ENCODE data around the gene ODF4.

Gene ODF4

GRCh38 chr17:8350339-8350738 lies 10.7 kb downstream of the ODF4 start:
- no peak for DNase-seq (ENCODE audit: extremely low spot score)
- POLR2A ChIA-PET = no interaction called here
- CTCF ChIA-PET = no interaction called here
- no peak for TF ChIP-seq CTCF (IDR thresholded peaks at IDR 0.05; ENCODE audit: control extremely low read depth, extremely low read depth, low read depth, missing control alignments)

GRCh38 chr17:8353736-8354135 lies 14.1 kb downstream of the ODF4 start:
- ChIA-PET CTCF (interaction anchor here (1.1 to 1.6 kb wide), 2 partner anchors 18 to 30 kb away, joined by 3 to 5 read pairs; no protein-coding TSS in a partner anchor), POLR2A (no interaction called here)
- DNase-seq (ENCODE audit: extremely low spot score) = no peak
- no peak for TF ChIP-seq CTCF (IDR thresholded peaks at IDR 0.05; ENCODE audit: control extremely low read depth, extremely low read depth, low read depth, missing control alignments)

- POLR2A ChIA-PET = no interaction called here
- CTCF ChIA-PET = interaction anchor here (1.1 to 1.6 kb wide), 2 partner anchors 19 to 29 kb away, joined by 3 to 5 read pairs; no protein-coding TSS in a partner anchor
- no peak for TF ChIP-seq CTCF (IDR thresholded peaks at IDR 0.05; ENCODE audit: control extremely low read depth, extremely low read depth, low read depth, missing control alignments)
- DNase-seq (ENCODE audit: extremely low spot score) = no peak
Observed at GRCh38 chr17:8354236-8354635, 14.6 kb downstream of the ODF4 start.

- ChIA-PET CTCF (interaction anchor here (1.2 kb wide), 1 partner anchor 20 kb away, joined by 3 read pairs; no protein-coding TSS in a partner anchor), POLR2A (no interaction called here)
- TF ChIP-seq CTCF (IDR thresholded peaks at IDR 0.05; ENCODE audit: control extremely low read depth, extremely low read depth, low read depth, missing control alignments) = no peak
- DNase-seq (ENCODE audit: extremely low spot score) = no peak
Observed at GRCh38 chr17:8357910-8358309, 18.3 kb downstream of the ODF4 start.

- DNase-seq (ENCODE audit: extremely low spot score) = no peak
- TF ChIP-seq CTCF (IDR thresholded peaks at IDR 0.05; ENCODE audit: control extremely low read depth, extremely low read depth, low read depth, missing control alignments) = no peak
- ChIA-PET POLR2A (no interaction called here), CTCF (interaction anchor here (1.6 to 3.7 kb wide), 4 partner anchors 11 to 386 kb away, joined by 6 to 18 read pairs (median 6); partner anchors contain the start of gene KRABD2)
Observed at GRCh38 chr17:8359769-8360168, 20.1 kb downstream of the ODF4 start.

- no peak for TF ChIP-seq CTCF (IDR thresholded peaks at IDR 0.05; ENCODE audit: control extremely low read depth, extremely low read depth, low read depth, missing control alignments)
- ChIA-PET CTCF (interaction anchor here (1.6 to 3.7 kb wide), 4 partner anchors 11 to 386 kb away, joined by 6 to 18 read pairs (median 6); partner anchors contain the start of gene KRABD2), POLR2A (no interaction called here)
- no peak for DNase-seq (ENCODE audit: extremely low spot score)
Observed at GRCh38 chr17:8360260-8360659, 20.6 kb downstream of the ODF4 start.

Data from GM10248 (cell line).